HuH-7 (cell line): ENCODE results near the gene SGCD.
A peak's percentile ranks its signal among the peaks of the same experiment; 100 is the strongest.

Experiments used
- DNase-seq: peaks from one replicate; pipeline ENCODE4 v3.0.0; 2011; ENCODE audit warnings: low spot score

SGCD gene

DNA sequence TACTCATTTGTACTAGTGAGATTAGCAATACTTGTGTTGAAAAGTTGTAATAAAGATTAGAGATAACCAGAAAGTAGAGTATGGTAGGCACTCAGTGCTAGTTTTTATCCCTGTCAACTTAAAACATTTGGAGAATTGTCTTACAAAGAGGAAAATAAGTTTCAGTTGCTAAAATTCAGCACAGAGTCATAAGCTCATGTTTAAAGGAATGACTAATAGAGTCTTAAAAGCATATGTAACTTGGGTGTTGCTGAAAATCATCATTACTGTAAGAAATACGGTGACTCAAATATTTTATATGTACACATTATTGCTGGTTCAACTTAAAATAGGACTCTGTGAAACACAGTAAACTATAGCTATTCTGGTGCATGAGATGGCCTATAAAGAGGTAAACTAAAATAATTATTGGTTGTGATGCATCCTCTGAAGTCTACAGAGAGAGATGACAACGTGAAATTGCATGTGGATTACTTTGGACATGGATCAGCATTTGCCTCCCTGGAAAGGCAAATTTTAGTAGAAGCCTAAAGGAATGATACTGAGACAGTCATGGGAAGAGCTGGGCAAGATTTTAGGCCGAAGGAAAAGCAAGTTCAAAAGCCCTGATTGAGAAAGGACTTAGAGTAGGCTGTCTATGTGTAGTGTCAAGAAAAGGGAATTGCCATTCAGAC is 34.6 kb downstream of the SGCD start:
- DNase-seq, result no peak

DNA sequence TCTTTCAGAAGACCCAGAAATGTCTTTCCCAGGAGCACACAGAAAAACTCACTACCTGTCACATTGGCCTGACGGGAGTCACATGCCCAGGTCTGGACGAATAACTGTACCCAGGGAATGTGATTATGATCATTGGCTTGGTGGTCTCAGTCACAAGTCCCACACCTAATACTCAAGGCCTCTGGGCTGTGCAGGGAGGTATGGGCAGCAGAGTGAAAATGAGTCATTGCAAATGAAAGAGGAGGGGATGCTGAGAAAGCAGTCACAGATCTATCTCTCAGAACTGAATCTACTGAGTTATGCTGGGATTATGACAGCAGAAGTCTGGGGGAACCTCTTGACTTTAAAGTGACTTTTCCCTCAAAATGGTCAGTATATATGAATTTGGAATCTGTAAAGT is 36.9 kb downstream of the SGCD start:
- DNase-seq, result no peak

DNA sequence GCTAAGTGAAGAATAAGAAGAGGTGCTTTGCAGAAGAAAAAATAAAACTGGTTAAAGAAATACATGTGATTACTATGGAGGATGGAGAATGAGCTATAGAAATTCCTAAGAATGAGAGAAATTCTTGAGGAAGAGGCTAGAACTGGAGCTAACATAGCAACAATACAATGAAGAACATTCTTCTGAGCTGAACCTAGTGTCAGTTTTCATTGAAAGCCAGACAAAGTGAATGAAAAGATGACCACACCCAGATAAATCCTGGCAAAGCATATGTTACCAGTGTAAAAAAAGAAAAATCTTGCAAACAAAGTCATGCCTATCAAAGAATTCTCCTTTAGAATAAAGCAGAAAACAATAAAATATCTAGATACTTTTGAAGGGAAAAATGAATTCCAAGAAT is 39.6 kb downstream of the SGCD start:
- no peak for DNase-seq

DNA sequence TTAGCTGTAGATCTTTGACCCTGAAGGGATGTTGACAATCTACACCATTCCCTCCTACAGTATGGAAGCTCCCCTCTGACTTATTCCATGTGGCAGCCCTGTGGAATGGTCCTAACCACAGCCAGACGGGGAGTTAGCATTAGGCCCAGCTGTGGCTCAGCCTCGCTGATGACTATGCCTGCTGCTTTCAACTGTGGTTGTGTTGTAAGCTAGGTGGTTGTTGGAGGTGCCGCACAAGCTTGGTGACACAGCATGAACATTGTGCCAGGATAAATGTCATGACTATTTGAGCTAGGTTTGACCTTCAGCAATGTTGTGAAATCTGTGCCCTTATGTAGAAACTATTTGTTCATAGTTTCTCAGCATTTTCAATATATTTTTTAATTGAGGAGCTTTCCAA is 40.6 kb downstream of the SGCD start:
- no peak for DNase-seq

DNA sequence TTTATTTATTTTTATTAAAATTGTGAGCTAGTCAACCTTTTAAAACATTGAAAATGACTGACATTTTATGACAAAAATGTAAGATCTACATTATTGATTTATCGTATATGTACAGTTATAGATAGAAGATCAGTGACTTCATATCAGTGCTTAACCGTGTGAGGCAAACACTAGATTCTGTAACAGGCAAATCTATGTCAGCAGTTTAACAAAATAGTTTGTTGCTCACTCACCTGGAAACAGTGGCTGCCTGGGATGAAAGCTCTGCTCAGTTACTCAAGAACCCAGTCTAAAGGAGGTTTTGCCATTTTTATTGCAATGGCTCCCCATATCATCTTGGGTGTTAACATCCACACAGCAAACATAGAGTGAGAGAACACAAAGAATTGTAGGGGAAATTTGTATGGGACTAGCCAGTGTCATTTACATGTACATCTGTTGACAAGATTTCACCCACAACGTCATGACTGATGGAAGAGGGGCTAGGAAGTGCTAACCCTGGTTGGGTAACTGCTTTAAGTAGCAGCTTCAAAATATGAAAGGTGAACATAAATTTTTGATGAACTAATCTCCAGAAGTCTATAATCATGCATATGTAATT is 49.0 kb downstream of the SGCD start:
- DNase-seq, result no peak

DNA sequence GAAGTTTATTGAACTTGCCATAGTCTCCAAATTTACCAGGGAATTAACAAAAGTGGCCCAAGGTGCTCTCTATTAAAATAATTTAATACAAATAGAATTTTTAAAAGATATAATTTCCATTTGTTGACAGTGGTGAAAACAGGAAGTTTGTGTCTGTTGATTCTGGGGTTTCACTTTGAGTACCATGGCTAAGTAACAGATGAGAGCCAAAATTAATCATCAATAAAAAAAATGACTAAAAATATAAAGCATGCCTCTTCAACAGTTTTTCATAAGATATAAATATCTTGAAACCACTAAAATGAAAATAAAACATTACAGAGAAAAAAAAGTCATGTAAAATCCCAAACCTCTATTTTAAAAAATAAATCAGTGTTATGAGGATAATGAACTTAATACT is 49.8 kb downstream of the SGCD start:
- no peak for DNase-seq

DNA sequence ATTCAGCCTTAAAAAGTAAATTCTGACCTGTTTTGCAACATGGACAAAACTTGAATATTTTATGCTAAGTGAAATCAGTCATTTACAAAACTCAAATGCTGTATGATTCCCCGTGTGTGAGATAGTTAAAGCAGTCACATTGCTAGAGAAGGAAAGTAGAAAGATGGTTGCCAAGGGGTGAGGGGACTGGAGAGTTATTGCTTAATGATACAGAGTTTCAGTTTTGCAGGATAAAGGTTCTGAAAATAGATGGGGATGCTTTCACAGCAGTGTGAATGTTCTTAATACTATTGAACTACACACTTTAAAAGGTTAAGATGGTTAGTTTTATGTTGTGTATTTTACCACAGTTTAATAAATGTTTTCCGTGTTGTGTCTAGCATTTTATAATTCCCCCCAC is 51.2 kb downstream of the SGCD start:
- DNase-seq, result no peak

DNA sequence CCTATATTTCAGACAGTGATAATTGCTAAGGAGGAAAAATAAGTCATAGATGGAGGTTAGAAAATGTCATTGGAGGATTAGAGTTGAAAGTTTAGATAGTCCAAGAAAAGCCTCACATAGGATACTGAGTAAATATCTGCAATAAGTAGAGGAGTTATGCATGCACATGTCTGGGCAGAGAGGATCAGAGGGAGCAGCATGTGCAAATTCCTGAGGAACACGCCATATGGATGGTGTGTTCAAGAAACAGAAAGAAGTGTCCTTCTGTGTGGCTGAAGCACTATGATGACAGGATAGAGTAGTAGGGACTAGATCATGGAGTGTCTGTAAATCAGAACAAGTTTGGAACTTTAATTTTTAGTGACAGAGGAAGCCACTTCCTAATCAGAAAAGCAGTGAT is 52.2 kb downstream of the SGCD start:
- no peak for DNase-seq

DNA sequence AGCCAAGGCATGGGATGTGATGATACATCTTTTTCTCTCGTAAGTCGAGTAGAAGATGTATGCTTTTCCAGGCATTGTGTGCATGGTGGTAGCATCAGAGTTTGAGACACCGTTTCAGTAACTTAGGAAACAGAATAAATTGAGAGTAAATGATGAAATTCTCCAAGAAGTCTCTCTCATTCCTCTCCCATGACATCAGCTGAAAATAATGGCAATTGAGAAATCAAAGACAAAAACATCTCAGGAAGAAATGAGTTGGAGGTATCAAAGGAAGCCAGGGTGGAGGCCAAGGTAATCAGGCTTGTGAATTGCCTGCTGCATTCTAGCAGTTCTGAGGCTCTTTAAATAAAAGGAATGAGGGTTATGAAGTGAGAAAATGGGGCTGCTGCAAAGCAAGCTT is 53.9 kb downstream of the SGCD start:
- DNase-seq, result no peak

DNA sequence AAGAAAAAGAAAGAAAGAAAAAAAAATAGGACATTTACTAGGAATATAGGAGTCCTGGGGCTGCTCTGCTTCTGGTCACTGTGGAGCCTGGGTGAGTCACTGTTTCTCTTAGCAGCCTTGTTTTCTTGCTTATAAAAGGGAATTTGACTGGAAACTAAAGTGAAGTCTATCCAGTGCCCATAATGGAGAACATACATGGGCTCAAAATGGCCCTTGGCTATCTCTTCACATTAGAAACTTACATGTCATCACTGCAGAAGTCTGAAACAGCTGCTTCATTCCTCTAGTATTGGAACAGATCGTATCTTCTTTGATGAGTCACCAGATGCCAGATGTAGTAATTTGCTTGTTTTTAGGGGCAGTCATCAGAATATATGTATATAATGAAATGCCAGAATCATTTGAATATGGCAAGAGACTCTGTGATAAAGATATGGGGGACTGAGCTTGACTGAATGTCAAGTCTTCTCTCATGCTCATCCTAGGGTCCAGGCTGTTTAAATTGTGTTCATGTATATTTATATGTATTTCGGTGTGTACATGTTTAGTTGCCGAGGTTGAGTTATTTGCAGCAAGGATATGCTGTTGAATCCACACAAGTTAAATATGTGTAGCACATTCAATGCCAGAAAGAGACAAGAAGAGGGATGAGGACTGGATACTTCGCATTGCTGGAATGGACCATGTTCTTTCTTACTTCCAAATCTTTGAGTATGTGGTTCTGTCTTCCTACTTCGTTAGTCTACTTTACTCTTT is 56.7 kb downstream of the SGCD start:
- DNase-seq, result no peak

DNA sequence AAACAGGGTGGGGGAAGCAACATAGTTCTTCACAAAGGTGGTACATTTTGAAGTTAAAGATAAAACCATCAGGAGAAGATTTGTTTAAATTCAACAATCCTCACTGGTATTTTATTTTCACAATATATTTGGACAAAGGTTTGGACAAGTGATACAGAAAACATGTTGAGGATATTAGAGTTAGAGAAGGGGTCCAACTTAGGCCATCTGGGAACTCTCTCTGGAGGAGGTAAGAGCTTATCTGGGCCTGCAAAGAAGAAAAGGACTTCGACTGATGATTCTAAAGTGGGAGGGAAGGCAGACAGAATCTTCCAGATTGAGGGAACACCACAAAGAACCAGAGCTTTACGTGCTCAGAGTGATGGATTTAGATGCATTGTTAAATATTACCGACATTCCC is 58.5 kb downstream of the SGCD start:
- DNase-seq, result no peak

DNA sequence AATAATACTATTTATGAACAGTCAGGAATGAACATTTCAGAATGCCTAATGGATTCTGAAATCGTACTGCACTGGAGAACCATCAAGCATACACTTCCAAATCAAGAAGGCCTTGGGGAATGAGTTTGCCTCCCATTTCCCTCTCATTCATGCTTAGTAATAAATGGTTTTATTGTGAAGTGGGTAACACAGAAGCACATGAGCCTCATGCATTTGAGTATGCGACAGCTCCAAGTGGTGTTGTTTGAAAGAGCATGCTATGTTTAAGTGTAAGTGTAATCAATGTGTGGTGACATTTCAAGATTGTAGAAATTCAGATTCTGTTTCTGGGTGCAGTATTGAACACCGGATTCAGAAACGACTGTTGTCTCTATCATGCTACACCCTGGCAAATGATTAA is 60.0 kb downstream of the SGCD start:
- no peak for DNase-seq

DNA sequence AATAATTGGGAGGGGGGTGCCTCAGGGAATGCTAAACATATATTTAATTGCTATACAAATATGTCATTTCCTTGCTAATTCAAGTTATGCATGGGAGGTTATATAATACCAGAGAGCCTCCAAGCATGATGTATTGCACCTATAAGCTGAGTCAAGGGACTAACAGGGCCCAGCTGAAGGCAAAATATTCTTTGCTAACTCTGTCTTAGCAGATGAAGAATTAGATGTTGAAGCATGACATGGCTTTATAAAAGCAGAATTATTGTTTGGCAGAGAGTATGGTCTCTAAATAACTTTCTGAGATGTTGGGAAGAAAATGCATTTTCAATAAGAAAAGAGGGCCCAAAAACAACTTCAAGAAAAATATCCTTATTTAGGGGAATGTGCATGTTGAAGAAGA is 60.4 kb downstream of the SGCD start:
- no peak for DNase-seq

DNA sequence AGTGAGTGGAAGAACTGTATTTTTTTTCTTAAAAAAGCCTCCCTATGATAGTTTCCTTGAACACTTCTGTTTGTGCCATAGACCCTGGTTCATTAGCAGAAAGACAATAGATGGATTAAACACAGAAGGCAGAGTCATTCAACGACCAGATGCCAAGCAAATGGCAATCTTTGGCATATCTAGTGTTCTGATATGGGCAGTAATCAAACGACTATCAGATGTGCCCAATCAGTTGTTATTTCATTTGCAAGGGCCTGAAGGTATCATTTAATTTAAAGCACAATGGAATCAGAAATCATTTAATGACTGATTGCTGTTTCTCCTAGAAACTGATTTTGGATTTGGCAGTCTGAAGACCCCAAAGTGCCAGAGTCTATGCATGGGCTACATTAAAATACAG is 61.3 kb downstream of the SGCD start:
- DNase-seq, result no peak

DNA sequence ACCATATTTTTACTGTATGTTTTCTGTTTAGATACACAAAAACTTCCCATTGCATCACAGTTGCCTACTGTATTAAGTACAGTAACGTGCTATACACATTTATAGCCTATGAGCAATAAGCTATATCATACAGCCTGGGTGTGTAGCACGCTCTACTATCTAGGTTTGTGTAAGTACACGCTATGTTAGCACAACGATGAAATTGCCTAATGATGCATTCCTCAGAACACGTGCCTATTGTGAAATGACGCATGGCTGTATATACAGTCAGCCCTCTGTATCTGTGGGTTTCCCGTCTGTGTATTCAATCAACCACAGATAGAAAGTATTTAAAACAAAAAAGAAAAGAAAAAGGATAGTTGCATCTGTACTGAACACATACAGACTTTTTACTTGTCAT is 64.2 kb downstream of the SGCD start:
- peak; percentile 2 for DNase-seq

DNA sequence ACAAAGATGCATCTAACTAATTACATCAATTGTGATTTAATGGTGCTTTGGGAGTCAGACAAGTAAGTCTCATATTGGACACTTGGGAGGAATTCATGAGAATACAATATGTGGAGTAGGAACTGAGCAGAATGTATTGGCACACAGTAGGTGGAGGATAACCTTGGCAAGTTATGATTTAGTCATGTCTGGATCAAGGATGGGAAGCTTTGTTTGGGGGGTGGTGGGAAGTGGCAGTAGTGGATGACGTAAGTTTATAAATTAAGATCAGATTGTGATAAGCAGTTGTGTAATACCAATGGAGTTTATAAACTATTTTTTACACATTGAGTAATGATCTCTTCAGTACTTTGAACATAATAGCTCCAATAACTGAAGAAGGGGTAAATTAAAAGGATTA is 67.0 kb downstream of the SGCD start:
- no peak for DNase-seq

DNA sequence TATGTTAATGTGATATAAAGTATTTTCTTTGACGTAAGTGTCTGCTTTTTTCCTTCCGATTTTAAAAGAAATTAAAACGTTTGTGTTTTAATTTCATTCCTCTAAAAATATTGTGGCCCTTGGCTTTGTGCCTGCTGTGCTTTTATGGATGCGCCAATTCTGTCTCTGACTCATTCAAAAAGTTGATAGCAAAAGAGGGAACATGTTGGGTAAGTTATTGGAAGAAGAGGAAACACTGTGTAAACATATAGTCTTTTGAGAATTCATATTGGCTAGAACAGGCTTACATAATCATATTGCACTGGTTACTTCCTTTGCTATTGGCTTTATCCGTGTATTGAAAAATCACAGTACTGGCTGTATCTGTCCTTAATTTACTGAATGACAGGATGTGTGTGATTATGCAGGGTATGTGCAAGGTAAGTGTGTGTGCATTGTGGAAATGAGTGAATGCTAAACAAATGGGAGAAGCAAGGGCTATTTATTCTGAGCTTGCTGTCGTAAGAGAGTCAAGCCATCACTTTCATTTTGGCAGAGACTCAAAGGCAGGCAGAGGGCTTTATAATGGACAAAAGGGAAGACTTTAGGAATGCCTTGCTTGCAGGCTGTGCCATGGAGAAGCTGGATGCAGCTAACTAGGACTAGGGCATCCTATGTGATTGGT is 67.8 kb downstream of the SGCD start:
- DNase-seq, result no peak

DNA sequence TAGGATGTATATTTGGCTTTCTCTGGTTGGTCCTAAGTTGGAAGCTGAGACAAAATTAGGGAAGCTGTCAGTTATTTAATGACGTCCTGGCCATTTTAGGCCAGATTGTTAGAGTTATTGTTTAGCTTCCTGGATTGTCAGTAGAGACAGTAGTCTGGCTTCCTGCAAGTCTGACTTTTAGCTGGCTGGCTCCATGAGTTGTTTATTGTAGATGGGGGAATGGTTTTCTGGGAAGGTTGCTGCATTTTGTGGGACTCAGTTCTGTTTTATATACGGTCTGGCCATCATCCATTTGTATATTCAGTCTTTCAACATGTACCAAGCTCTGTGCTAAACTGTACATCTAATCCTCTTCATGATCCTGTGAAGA is 68.3 kb downstream of the SGCD start:
- DNase-seq, result no peak

DNA sequence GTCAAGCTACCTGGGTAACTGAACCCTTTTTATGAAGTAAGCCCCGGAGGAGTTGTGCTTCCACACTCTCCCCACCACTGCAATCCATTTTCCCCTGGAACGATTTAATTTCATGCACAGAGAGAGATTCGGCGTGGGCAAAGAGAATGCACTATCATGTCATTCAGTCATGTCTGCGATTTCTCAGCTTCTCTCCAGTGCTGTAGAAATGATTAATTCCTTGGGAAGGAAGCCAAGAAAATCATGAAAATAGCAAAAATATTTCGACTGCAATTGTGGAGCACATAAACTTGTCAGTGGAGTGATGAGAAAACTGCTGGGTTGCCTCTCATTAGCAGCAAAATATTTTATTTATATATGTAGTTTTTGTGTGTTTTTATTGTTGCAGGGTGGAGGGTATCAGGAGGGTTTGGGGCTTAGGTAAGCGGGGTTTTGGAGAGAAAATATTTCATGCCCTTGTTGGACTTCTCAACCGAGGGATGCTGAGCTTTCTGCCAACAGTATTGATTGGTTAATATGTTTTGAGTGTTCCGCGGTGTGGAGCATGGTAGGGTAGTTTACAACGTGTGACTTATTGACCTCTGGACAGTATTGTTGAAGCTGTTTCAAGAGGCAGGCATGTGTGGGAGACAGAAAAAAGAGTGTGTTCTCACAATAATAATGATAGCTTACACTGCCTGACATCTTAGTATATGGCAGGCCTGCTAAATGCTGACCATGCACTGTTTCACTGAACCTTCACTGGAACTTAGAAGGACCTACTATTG is 69.3 kb downstream of the SGCD start:
- no peak for DNase-seq

DNA sequence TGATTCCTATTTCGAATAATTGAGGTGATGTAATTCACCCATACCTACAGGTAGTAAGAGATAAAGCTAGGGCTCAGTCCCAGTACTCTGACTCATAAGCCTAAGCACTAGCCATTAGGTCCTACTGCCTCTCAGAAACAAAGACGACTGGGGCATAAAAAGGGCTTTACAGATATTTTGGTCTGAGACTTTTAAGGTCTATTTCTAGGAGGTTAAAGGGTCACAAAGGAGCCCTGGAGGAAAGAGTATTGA is 69.8 kb downstream of the SGCD start:
- no peak for DNase-seq

DNA sequence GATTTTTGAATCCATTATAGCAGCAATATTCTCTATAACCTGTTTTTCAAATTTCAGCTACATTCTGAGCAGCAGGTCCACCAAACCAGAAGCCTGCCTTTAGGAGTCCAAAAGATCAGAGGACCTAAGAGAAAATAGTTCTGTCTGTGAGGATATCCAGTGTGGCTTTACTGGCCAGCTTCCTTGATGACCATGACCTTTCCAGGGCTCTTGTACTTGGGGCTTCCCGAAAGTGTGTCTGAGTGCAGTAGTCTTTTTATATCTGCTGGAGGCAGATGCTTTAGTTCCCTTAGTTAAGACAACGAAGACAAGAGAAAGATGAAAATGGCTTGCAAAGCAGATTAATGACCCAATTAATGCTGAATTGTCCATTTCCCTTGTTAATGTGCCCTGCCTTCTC is 72.4 kb downstream of the SGCD start:
- DNase-seq, result no peak

DNA sequence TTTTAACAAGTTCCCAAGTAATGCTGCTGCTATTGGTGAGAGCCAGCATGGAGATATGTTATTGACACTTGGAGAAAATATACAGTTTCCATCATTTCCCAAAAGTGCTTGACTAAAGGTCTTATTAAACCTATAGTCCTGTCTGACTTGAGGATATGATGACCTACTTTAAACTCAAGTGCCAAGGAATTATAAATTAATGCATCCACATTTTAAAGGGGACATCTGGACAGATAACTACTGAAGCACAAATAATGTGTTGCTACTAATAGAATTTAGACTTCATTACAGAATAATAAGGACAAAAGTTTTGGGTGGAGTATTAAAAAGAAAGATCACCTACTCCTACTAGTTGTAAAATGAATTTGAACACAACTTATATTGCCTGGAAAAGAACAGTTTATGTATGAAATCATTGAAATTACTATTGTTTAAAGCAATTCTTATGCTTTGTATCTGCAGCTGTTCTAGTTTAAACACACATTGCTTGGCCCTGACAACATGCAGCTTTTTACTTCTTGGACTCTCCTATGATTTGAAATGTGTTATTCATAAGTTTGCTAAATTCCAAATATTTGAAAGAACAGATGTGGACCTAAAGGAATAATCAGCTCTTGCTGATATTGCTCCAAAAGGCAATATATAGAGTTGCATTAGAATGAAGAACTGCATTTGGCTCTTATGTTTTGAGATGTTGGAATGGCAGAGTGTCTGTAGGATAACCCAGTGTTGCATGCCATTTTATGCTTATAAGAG is 73.4 kb downstream of the SGCD start:
- DNase-seq, result no peak
